ENCODE results near the gene GPA33.

- no peak for TF ChIP-seq ZFP41 (tag by site-specific recombination; IDR thresholded peaks at IDR 0.05; ENCODE audit: borderline replicate concordance)
- TF ChIP-seq BCL11A (tag by site-specific recombination; IDR thresholded peaks at IDR 0.05; ENCODE audit: low read depth): no peak
- TF ChIP-seq ZNF121 (tag by site-specific recombination; IDR thresholded peaks at IDR 0.05): no peak
- TF ChIP-seq SETDB1 (IDR thresholded peaks at IDR 0.05; ENCODE audit: insufficient read length, low read length): no peak
- TF ChIP-seq ZNF311 (tag by site-specific recombination; IDR thresholded peaks at IDR 0.05; ENCODE audit: borderline replicate concordance): no peak
- no peak for TF ChIP-seq CTCF (tag by site-specific recombination; IDR thresholded peaks at IDR 0.05)
- no peak for TF ChIP-seq ZNF416 (tag by site-specific recombination; IDR thresholded peaks at IDR 0.05)
Observed at GRCh38 chr1:167065471-167065870, 24.7 kb downstream of the GPA33 start.
